ENCODE measurements around the gene MMAB.
A peak's percentile ranks its signal among the peaks of the same experiment; 100 is the strongest.

GRCh38 chr12:109518820-109519665 lies 54.3 kb downstream of the MMAB start:
- TF ChIP-seq CTCF (IDR thresholded peaks at IDR 0.05) (peak; percentile 98), EZH2 (IDR thresholded peaks at IDR 0.05) (no peak), EZH2phosphoT487 (IDR thresholded peaks at IDR 0.05) (no peak)
